Liver (tissue), 3 donors: ENCODE results near the gene MED12L.

Source experiments
- ATF3 ChIP-seq: IDR thresholded peaks from 2 replicates; pipeline ENCODE4 v1.6.1; 2016; ENCODE audit warnings: antibody characterized with exemption
- CTCF ChIP-seq: fragments of 150-350 bp; IDR thresholded peaks from 2 replicates; pipeline ENCODE4 v1.5.1; 2017; ENCODE audit warnings: improper control_type of control experiment, low read depth, low read length; ENCODE audit not compliant: missing input control
- EGR1 ChIP-seq, 2 donors: IDR thresholded peaks; 2 replicates each; pipeline ENCODE4 v1.6.1; 2016 to 2018; ENCODE audit warnings: antibody characterized with exemption in 2 of 2, low read depth in 2 of 2
- GABPA ChIP-seq, 2 donors: IDR thresholded peaks in 1 of 2; conservative IDR thresholded peaks in 1 of 2; 2 replicates each; pipeline ENCODE4 v1.6.1; 2016; ENCODE audit warnings: antibody characterized with exemption in 2 of 2, mild to moderate bottlenecking in 1 of 2, moderate library complexity in 1 of 2
- JUND ChIP-seq, 2 donors: IDR thresholded peaks; 2 replicates each; pipeline ENCODE4 v1.6.1; 2016; ENCODE audit warnings: antibody characterized with exemption in 2 of 2
- MAX ChIP-seq: IDR thresholded peaks from 2 replicates; pipeline ENCODE4 v1.6.1; 2016; ENCODE audit warnings: antibody characterized with exemption
- RAD21 ChIP-seq, 2 donors: IDR thresholded peaks; 2 replicates each; pipeline ENCODE4 v1.6.1; 2016; ENCODE audit warnings: antibody characterized with exemption in 2 of 2, mild to moderate bottlenecking in 2 of 2
- REST ChIP-seq: IDR thresholded peaks from 2 replicates; pipeline ENCODE4 v1.6.1; 2016; ENCODE audit warnings: antibody characterized with exemption, mild to moderate bottlenecking
- SP1 ChIP-seq: IDR thresholded peaks from 2 replicates; pipeline ENCODE4 v1.6.1; 2018; ENCODE audit warnings: antibody characterized with exemption, mild to moderate bottlenecking
- TAF1 ChIP-seq: conservative IDR thresholded peaks from 2 replicates; pipeline ENCODE4 v1.6.1; 2016; ENCODE audit warnings: antibody characterized with exemption, mild to moderate bottlenecking
- YY1 ChIP-seq: IDR thresholded peaks from 2 replicates; pipeline ENCODE4 v1.6.1; 2016; ENCODE audit warnings: antibody characterized with exemption, mild to moderate bottlenecking
- donor health status: healthy.
- donor health status: healthy.

- TF ChIP-seq CTCF (no peak), ATF3 (no peak), REST (no peak), JUND (IDR thresholded peaks at IDR 0.05) (no peak), TAF1 (no peak), MAX (no peak), SP1 (no peak), GABPA (IDR thresholded peaks at IDR 0.05 in 1 of 2, conservative IDR thresholded peaks at IDR 0.05 in 1 of 2) (no peak), EGR1 (IDR thresholded peaks at IDR 0.05; ENCODE audit: low read depth in 2 of 2) (no peak), RAD21 (IDR thresholded peaks at IDR 0.05) (no peak), YY1 (no peak)
Measured at GRCh38 chr3:151362751-151363174, 277.3 kb downstream of the MED12L start.
